Gastroesophageal sphincter (tissue), 3 donors: ENCODE data around the gene GRK3.
"Not testable (repeated sequence)": the region's sequence is repeated elsewhere in the genome, so short reads cannot be mapped to it uniquely, and the experiment has no call there.

Source experiments
- CTCF ChIP-seq, 4 experiments: fragments of 200-600 bp in 2 of 4; fragments of 450-650 bp in 2 of 4; sonication (generic) in 1 of 4; IDR thresholded peaks; one replicate each; pipeline ENCODE4 v1.5.1; 2017 to 2019; ENCODE audit warnings: antibody characterized with exemption in 4 of 4, mild to moderate bottlenecking in 2 of 4, moderate library complexity in 2 of 4
- EP300 ChIP-seq: sonication (generic); formaldehyde crosslinking; IDR thresholded peaks from one replicate; pipeline ENCODE4 v1.6.1; 2017; ENCODE audit warnings: antibody characterized with exemption, mild to moderate bottlenecking
- POLR2A ChIP-seq, 2 donors: fragments of 450-650 bp; IDR thresholded peaks; one replicate each; pipeline ENCODE4 v1.6.1; 2017; ENCODE audit warnings: antibody characterized with exemption in 2 of 2, mild to moderate bottlenecking in 2 of 2, moderate library complexity in 1 of 2
- POLR2AphosphoS5 ChIP-seq: sonication (generic); formaldehyde crosslinking; IDR thresholded peaks from one replicate; pipeline ENCODE4 v1.6.1; 2017; ENCODE audit warnings: antibody characterized with exemption

DNA sequence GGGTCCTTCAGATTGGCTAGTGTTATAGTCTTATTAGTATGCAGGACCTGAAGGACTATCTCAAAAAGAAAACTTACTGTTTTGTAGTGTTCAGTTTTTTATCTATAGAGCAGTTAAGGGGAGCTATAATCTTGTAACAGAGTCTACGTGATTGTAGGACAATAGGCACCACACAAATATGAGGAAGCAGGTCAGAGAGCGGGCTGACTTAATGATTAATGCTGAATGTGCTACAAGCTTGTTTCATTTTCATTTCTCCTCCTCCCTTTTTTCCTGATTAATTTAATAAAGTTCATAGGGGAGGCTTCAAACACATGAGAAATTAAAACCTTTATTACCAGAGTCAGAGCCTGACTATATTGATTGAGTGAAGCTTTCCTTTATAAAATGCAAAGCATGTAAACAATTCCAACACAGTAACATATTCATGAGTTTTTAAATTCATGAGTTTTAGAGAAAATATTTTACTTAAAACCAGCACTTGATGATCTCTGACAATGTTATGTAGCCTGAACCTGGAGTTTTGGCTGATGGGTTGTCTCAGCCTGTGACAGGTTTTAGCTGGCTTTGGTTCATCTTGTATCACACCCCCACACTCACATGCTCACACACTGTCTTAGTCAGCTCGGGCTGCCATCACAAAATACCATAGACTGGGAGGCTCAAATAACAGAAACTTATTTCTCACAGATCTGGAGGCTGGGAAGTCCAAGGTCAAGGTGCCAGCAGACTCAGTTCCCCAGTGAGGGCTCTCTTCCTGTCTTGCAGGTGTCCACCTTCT lies 38.5 kb upstream of the GRK3 start:
- not testable (repeated sequence) for TF ChIP-seq CTCF (IDR thresholded peaks at IDR 0.05); POLR2AphosphoS5; EP300; POLR2A (IDR thresholded peaks at IDR 0.05)
